Endothelial cell of umbilical vein (primary cell): Measurements from ENCODE around the gene PASK.

Experiments used
- EZH2 ChIP-seq: IDR thresholded peaks from 2 replicates; pipeline ENCODE4 v1.6.1; 2012; ENCODE audit warnings: borderline replicate concordance, low read depth, mild to moderate bottlenecking, moderate library complexity, low read length, inconsistent platforms; ENCODE audit not compliant: severe bottlenecking
- FOS ChIP-seq: IDR thresholded peaks from 2 replicates; pipeline ENCODE4 v1.6.1; 2011; ENCODE audit warnings: mild to moderate bottlenecking, low read length, moderate library complexity, borderline replicate concordance; ENCODE audit not compliant: insufficient read depth
- JUN ChIP-seq: IDR thresholded peaks from 2 replicates; pipeline ENCODE4 v1.6.1; 2011; ENCODE audit warnings: borderline replicate concordance, low read depth; ENCODE audit not compliant: insufficient read length, insufficient read depth
- POLR2A ChIP-seq: IDR thresholded peaks from 2 replicates; pipeline ENCODE4 v1.6.1; 2012; ENCODE audit warnings: low read depth, mild to moderate bottlenecking, control low read depth, low read length
- POLR2AphosphoS5 ChIP-seq: IDR thresholded peaks from 2 replicates; pipeline ENCODE4 v1.6.1; 2012; ENCODE audit warnings: low read depth, mild to moderate bottlenecking, control low read depth, low read length, moderate library complexity; ENCODE audit not compliant: insufficient read depth
- TF ChIP-seq, protein P1 (sequence below), 2 donors: IDR thresholded peaks; 1 replicate in 1 of 2; 2 replicates in 1 of 2; pipeline ENCODE4 v1.5.1; 2011; ENCODE audit warnings: low read length in 2 of 2, mild to moderate bottlenecking in 2 of 2, moderate library complexity in 2 of 2, control low read depth in 1 of 2, inconsistent platforms in 1 of 2, low read depth in 1 of 2; ENCODE audit not compliant: insufficient read depth in 1 of 2; ENCODE audit errors: extremely low read depth in 1 of 2
- TF ChIP-seq, protein P2 (sequence below): IDR thresholded peaks from 2 replicates; pipeline ENCODE4 v1.6.1; 2011; ENCODE audit not compliant: insufficient read depth, insufficient read length

DNA sequence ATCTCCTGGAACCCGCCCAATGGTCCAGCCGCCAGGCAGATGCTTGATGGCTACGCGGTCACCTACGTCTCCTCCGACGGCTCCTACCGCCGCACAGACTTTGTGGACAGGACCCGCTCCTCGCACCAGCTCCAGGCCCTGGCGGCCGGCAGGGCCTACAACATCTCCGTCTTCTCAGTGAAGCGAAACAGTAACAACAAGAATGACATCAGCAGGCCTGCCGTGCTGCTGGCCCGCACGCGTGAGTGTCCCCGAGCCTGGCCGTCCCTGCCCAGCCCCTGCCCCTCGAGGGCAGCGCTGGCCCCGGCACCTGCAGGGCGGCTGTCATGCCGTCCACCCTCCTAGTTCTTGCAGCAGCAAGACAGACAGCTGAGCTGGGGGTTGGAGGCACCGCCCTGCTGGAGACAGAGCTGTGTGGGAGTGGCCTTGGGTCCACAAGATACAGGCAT lies 83.9 kb downstream of the PASK start:
- TF ChIP-seq, protein P1, sequence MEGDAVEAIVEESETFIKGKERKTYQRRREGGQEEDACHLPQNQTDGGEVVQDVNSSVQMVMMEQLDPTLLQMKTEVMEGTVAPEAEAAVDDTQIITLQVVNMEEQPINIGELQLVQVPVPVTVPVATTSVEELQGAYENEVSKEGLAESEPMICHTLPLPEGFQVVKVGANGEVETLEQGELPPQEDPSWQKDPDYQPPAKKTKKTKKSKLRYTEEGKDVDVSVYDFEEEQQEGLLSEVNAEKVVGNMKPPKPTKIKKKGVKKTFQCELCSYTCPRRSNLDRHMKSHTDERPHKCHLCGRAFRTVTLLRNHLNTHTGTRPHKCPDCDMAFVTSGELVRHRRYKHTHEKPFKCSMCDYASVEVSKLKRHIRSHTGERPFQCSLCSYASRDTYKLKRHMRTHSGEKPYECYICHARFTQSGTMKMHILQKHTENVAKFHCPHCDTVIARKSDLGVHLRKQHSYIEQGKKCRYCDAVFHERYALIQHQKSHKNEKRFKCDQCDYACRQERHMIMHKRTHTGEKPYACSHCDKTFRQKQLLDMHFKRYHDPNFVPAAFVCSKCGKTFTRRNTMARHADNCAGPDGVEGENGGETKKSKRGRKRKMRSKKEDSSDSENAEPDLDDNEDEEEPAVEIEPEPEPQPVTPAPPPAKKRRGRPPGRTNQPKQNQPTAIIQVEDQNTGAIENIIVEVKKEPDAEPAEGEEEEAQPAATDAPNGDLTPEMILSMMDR (IDR thresholded peaks at IDR 0.05; ENCODE audit: extremely low read depth in 1 of 2, insufficient read depth in 1 of 2, low read depth in 1 of 2, low read length in 2 of 2), result no peak
- TF ChIP-seq POLR2AphosphoS5, result no peak
- TF ChIP-seq EZH2, result no peak
- TF ChIP-seq, protein P2, sequence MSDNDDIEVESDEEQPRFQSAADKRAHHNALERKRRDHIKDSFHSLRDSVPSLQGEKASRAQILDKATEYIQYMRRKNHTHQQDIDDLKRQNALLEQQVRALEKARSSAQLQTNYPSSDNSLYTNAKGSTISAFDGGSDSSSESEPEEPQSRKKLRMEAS, result no peak
- no peak for TF ChIP-seq POLR2A
- TF ChIP-seq JUN, result no peak
- TF ChIP-seq FOS, result no peak
